Measurements from ENCODE around the gene NKD1. TPM values are rescaled to one million over a fixed set of nuclear protein-coding genes. Genes with fewer than 3 reads are reported as not detected.

NKD1 gene
- total and polyA plus RNA-seq, 7 donors: 0.04 to 0.45 (median 0.22) TPM

GRCh38 chr16:50595859-50596258 is 47.7 kb downstream of the NKD1 start:
- Histone ChIP-seq H3K4me3 (no peak overlapping the region), H3K27me3 (ENCODE audit: insufficient read depth in 3 of 3, low read length in 2 of 3) (no peaks in the 10 kb centered on the region), H3K4me1 (no peaks in the 10 kb centered on the region), H3K27ac (no peak overlapping the region), H3K9me3 (no peaks in the 10 kb centered on the region), H3K36me3 (ENCODE audit: insufficient read depth in 1 of 2, low read depth in 1 of 2) (no peaks in the 10 kb centered on the region)
- intact Hi-C loops (cut with DNase I): loop anchor here (10.0 kb wide), 2 partner anchors 59 to 209 kb away; no protein-coding TSS in a partner anchor
- DNase-seq (no peak), ATAC-seq (no peak)
- 88 to 93% (median 89%) methylated on average over 2 of the region's 2 CpGs for WGBS, 3 donors
- no peak for TF ChIP-seq CTCF (IDR thresholded peaks at IDR 0.05)

- intact Hi-C loops (cut with DNase I): loop anchor here (10.0 kb wide), 2 partner anchors 58 to 208 kb away; no protein-coding TSS in a partner anchor
- no peak for DNase-seq
- no peaks in the 10 kb centered on the region for H3K9me3 ChIP-seq
- WGBS, 3 donors: 92 to 95% (median 95%) methylated on average over 13 of the region's 13 CpGs
- no peak overlapping the region for H3K27ac ChIP-seq
- H3K4me1 ChIP-seq: no peaks in the 10 kb centered on the region
- TF ChIP-seq CTCF (IDR thresholded peaks at IDR 0.05): no peak
- H3K27me3 ChIP-seq (ENCODE audit: insufficient read depth in 3 of 3, low read length in 2 of 3): no peaks in the 10 kb centered on the region
- H3K4me3 ChIP-seq: no peak overlapping the region
- no peaks in the 10 kb centered on the region for H3K36me3 ChIP-seq (ENCODE audit: insufficient read depth in 1 of 2, low read depth in 1 of 2)
- ATAC-seq: no peak
Observed at GRCh38 chr16:50596762-50597450, 48.7 kb downstream of the NKD1 start.

GRCh38 chr16:50597563-50598255 is 49.5 kb downstream of the NKD1 start:
- no peaks in the 10 kb centered on the region for H3K36me3 ChIP-seq (ENCODE audit: insufficient read depth in 1 of 2, low read depth in 1 of 2)
- intact Hi-C loops (cut with DNase I): loop anchor here (10.0 kb wide), 2 partner anchors 57 to 207 kb away; no protein-coding TSS in a partner anchor
- no peak overlapping the region for H3K27ac ChIP-seq
- ATAC-seq (no peak), DNase-seq (no peak)
- TF ChIP-seq CTCF (IDR thresholded peaks at IDR 0.05): no peak
- H3K4me1 ChIP-seq: no peaks in the 10 kb centered on the region
- H3K4me3 ChIP-seq: no peak overlapping the region
- no peaks in the 10 kb centered on the region for H3K27me3 ChIP-seq (ENCODE audit: insufficient read depth in 3 of 3, low read length in 2 of 3)
- no peaks in the 10 kb centered on the region for H3K9me3 ChIP-seq
- WGBS, 3 donors: 91 to 95% (median 93%) methylated on average over 17 of the region's 17 CpGs

- DNase-seq (peak; percentile 56 to 73), ATAC-seq (peak; percentile 75 to 81 (median 80))
- Histone ChIP-seq H3K27ac (no peak overlapping the region), H3K9me3 (no peaks in the 10 kb centered on the region), H3K27me3 (ENCODE audit: insufficient read depth in 3 of 3, low read length in 2 of 3) (no peaks in the 10 kb centered on the region), H3K36me3 (ENCODE audit: insufficient read depth in 1 of 2, low read depth in 1 of 2) (no peaks in the 10 kb centered on the region), H3K4me3 (no peak overlapping the region), H3K4me1 (no peaks in the 10 kb centered on the region)
- 48 to 50% (median 49%) methylated on average over 15 of the region's 15 CpGs for WGBS, 3 donors
- no peak for TF ChIP-seq CTCF (IDR thresholded peaks at IDR 0.05)
- intact Hi-C loops (cut with DNase I): loop anchor here (10.0 kb wide), 2 partner anchors 56 to 206 kb away; no protein-coding TSS in a partner anchor
Observed at GRCh38 chr16:50598256-50598894, 50.2 kb downstream of the NKD1 start.
